Stimulated activated CD4-positive, alpha-beta T cell treated with anti-CD3 and anti-CD28 coated beads, TNF-alpha, amount 100 ng/mL, for 4 hours (primary cell): ENCODE data around the gene FANCC.
"Not testable (repeated sequence)": the region's sequence is repeated elsewhere in the genome, so short reads cannot be mapped to it uniquely, and the experiment has no call there.

ENCODE experiments used
- DNase-seq, 3 experiments: peaks; one replicate each; pipeline ENCODE4 v3.0.0-alpha.2; 2020; ENCODE audit warnings: low read depth in 3 of 3

Gene FANCC

DNA sequence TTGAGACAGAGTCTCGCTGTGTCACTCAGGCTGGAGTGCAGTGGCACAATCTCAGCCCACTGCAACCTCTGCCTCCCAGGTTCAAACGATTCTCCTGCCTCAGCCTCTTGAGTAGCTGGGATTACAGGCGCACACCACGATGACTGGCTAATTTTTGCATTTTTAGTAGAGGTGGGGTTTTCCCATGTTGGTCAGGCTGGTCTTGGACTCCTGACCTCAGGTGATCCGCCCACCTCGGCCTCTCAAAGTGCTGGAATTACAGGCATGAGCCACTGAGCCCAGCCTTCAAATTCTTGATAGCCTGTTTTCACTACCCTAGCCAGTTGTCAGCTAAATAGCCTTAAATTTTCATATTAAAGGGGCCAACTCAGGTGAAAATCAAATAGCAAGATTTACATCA lies 11.6 kb upstream of the FANCC start:
- DNase-seq = not testable (repeated sequence)

GRCh38 chr9:95327239-95327865 lies 9.8 kb upstream of the FANCC start:
- DNase-seq = no peak

DNA sequence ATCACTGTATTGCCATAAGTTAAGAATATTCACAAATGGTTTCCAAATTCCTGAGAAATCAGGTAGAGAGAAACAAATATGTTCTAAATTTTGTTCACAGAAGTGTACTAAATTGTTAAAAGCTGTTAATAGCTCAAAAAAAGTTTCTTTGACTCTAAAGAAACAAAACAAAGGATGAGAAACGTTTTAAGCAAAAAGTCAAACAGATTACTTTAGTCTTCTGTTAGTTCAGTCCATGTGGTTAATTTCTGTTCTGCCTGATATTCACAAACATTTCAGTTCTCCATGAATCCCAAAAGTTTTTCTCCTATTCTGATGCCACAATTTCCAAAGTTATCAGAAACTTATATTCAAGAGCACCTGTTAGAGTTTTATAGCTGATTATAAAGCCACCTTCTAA lies 7.7 kb upstream of the FANCC start:
- DNase-seq = no peak

- DNase-seq = no peak
Measured at GRCh38 chr9:95317893-95318211, 343 bp upstream of the FANCC start.

- DNase-seq = no peak
Measured at GRCh38 chr9:95316794-95317118, 753 bp downstream of the FANCC start.

DNA sequence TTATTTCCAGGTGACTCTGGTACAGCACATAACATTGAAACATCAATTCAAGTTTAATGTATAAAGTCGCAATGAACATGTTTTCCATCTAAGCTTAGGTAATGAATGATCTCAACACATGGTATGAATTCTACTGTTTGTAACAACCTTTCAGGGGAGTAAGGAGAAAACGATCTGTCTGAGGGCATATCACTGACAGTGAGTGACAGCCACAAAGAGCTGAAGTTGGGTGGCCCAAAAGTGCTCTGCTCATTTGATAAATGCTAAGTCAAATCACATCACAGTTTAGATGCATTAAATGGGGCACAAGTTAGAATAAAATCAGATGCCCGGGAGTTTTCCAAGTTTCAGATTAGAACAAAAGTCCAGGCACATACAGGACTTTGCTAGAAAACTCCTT lies 1.2 kb downstream of the FANCC start:
- DNase-seq = no peak

DNA sequence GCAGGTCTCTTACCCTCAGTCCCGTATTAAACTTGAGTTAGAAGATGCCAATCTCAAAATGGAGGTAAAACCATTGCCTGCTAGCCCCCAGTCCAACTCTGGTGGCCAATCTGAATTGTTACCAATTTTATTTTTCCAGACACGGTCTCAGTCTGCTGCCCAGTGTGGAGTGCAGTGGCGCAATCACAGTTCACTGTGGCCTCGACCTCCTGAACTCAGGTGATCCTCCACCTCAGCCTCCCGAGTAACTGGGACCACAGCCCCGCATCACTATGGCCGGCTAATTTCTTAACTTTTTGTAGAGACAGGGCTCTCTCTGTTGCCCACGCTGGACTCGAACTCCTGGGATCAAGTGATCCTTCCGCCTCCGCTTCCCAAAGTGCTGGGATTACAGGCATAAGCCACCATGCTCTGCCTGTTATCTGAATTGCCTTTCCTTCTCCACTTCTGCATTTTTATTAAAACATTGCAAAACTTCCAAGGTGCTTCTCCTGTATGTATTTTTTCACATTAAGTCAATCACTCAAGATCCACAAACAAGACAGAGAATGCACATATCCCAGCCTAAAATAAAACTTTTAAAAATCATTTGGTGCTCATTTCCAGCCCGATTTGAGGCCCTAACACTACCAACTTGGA lies 2.3 kb downstream of the FANCC start:
- no peak for DNase-seq

DNA sequence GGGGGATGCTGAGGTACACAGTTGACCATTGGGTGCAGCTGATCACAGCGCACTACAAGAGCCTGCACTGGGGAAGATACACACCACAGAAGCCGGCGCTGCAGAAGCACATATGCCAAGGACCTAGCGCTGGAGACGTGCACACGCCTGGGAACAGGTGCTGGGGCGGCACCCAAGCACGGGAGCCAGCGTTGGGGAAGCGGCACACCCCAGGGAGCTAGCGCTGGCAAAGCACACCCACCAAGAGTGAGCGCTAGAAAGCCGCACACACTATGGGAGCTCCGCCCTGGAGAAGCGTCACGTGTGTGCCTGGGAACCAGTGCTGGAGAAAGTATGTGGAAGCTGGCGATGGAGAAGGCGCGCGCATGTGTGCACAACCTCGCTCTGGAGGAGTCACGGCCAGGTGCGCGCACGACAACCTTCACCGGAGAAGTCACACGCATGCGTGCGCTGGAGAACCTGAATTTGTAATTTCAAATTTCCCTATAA lies 4.5 kb downstream of the FANCC start:
- DNase-seq = no peak

DNA sequence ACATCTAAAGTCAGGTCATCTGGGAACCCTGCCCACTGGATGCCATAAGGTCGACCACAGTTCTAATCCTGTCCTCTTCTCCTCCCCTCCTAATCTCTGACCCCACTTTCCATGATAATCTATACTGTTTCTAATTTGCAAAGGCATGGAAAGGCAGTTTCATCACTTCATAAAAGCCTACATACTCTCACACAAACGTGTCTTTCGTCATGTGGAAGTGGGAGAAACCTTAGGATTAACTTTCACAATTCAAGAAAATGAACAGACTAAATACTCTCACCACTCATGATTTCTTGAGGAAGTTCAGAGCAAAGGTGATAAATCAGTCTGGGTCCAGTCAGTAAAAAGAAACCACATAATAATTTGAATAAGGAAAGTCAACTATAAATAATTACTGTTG lies 5.5 kb downstream of the FANCC start:
- no peak for DNase-seq

DNA sequence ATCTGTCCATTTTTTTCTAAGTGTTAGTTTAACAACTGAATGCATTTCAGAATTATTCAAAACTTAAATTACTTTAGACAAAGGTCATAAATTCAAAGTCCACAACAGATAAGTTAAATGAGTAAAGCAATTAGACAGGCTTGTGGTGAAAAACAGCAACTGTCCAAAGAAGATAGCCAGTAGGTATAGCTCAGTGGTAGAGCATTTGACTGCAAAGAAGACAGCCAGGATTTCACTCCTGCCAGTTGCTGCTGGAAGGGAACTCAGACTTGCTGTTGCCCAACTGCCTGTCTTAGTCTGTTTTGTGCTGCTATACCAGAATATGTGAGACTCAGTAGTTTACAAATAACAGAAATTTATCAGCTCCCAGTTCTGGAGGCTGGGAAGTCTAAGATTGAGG lies 10.0 kb downstream of the FANCC start:
- DNase-seq = no peak

- DNase-seq = no peak
Measured at GRCh38 chr9:95306819-95307218, 10.7 kb downstream of the FANCC start.

DNA sequence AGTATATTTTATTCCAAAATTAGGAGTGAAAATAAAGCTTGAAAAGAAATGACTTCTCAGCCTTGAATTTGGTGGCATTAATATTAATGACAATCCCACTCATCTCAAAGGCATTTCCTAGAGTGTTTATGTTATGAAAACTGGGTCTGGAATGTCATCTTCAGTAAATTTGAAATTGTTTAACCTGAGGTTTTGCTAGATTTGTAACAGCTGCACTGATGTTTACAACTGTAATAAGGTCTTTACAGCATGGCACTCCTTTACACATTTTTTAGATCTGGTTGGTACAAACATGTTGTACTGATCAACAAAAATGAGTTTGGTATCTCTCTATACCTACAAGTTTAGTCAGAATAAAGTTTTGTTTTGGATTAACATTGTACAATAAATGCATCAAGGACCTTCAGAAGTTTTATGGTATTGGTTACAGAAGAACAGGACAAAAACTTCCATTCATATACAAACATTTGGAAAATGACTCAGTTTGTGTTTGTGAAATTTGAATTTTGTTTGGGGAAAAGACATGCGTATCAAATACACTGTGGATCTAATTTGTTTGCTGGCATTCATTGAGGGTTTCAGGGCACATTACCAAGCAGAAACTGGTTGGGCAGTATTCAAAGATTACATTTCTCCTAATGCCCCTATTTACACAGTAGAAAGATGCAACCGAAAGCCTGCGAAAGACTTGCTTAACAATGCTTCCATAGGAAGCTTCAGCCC lies 11.6 kb downstream of the FANCC start:
- no peak for DNase-seq

DNA sequence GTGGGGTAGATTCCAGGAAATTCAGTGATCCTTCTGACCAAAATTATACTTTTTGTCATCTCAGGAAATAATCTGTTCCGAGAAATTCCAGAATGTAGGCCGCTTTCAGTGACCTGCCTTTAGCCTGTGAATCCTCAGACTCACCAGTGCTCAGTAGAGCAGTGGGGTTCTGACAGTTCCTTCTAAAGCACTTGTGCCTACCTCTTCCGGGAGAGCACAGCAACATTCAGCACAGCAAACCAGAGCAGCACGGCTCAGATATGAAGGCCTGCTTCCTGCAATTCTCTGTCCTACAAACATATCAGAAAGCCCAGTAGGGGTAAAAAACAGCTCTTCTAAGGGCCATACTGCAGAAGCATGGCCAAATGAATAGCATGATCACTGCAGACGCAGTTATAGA lies 15.0 kb downstream of the FANCC start:
- no peak for DNase-seq

- no peak for DNase-seq
Measured at GRCh38 chr9:95297760-95298159, 19.7 kb downstream of the FANCC start.

DNA sequence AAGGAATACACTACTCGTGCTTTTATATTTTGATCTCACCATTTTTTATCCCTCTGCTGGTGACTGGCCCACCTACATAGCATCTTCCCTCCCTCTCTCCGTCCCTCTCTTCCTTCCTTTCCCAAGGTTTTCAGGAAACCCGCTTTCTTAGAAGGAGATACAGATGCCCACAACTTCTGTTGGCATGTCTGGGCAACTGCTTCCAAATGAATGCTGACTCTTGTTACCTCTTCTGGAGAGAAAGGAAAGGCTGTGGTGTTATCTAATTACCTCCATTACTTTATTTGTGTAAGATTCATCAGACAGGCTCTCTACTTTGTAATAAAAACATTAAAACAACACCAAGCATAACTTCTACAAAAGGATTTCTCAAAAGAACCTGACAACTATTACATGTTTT lies 20.2 kb downstream of the FANCC start:
- no peak for DNase-seq

DNA sequence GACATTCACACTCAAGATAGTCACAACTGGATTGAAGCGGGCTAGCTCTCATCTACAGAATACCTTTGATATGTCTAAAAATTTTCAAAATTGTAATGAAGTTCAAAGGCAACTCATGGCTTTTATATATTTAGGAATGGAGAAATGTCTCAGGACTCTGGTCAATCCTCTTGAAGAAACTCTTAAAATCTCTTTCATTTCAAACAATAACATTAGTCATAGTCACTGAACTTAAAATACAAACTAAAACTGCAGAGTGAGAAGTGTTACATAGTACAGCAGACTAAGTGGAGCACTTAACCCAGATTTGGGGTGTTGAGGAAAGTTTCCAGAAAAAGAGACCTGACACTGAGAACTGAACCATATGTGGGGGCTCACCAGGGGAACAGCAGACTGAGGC lies 20.7 kb downstream of the FANCC start:
- no peak for DNase-seq

DNA sequence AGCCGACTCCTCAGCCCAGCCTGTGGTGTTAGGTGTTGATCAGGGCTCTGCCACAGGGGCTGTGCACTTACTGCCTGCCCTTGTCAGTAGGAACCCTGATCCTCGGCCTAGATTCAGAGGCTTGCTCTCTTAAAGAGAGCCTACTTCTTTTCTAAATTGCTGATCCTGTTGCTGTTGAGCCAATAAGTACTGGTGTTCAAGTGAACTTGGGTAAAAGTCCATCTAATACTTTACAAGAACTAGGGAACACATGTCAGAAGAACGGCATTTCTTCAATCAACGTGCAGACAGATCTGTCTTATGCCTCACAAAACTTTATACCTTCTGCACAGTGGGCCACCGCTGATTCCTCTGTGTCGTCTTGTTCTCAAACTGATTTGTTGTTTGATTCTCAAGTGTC lies 24.2 kb downstream of the FANCC start:
- not testable (repeated sequence) for DNase-seq

- DNase-seq = no peak
Measured at GRCh38 chr9:95292226-95292625, 25.3 kb downstream of the FANCC start.

DNA sequence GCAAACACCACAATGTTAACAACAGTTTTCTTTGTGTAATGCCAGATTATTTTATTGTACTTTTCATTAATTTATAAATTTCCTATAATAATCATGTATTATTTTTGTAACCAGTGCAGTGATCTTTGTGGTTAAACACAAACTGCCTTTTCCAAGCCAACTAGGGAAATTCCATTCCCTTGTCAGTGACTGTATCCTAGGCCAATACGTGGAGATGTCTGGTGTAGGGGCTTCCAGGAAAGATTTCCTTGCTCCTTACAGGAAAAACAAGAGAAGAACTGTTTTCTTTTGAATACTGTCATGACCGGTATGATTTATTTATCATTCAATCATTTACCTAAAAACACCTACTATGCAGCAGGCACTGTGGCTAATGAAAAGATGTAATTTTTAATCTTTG lies 31.4 kb downstream of the FANCC start:
- DNase-seq = no peak

- DNase-seq = no peak
Measured at GRCh38 chr9:95285307-95285706, 32.2 kb downstream of the FANCC start.

- no peak for DNase-seq
Measured at GRCh38 chr9:95284162-95285080, 33.1 kb downstream of the FANCC start.

- no peak for DNase-seq
Measured at GRCh38 chr9:95283673-95284072, 33.8 kb downstream of the FANCC start.
